SK-N-MC (cell line): ENCODE data around the gene MRTFA.

ENCODE experiments used
- DNase-seq: peaks from one replicate; pipeline ENCODE4 v3.0.0-alpha.2; 2011; ENCODE audit warnings: low read depth, low spot score
- H3K27ac ChIP-seq: fragments of 200-600 bp; sonication (generic); 2 replicates; pipeline ENCODE4 v1.5.1; 2016; ENCODE audit warnings: mixed run types
- H3K36me3 ChIP-seq: fragments of 200-600 bp; sonication (generic); 2 replicates; pipeline ENCODE4 v1.6.1; 2017; ENCODE audit warnings: antibody characterized with exemption, low read length, mixed read lengths; ENCODE audit not compliant: insufficient read depth
- H3K4me3 ChIP-seq: fragments of 200-600 bp; sonication (generic); 2 replicates; pipeline ENCODE4 v1.5.1; 2016
- H3K9ac ChIP-seq: fragments of 200-600 bp; sonication (generic); 2 replicates; pipeline ENCODE4 v1.8.0; 2017; ENCODE audit warnings: mixed run types, mixed read lengths; ENCODE audit not compliant: insufficient read length
- H3K9me3 ChIP-seq: fragments of 200-600 bp; sonication (generic); 2 replicates; pipeline ENCODE4 v1.6.1; 2017; ENCODE audit warnings: low read depth, mild to moderate bottlenecking, antibody characterized with exemption, low read length, moderate library complexity, mixed read lengths
- EZH2 ChIP-seq: fragments of 200-600 bp; sonication (generic); IDR thresholded peaks from one replicate; pipeline ENCODE4 v1.6.1; 2017; ENCODE audit warnings: antibody characterized with exemption
- FOXP2 ChIP-seq: optimal IDR thresholded peaks from 2 replicates; pipeline ENCODE3; 2011; ENCODE audit warnings: mild to moderate bottlenecking, moderate library complexity; ENCODE audit not compliant: insufficient read depth; ENCODE audit errors: extremely low read length, control extremely low read depth
- POLR2AphosphoS5 ChIP-seq: IDR thresholded peaks from 2 replicates; pipeline ENCODE4 v1.6.1; 2012; ENCODE audit warnings: mild to moderate bottlenecking, low read depth, low read length, borderline replicate concordance

The MRTFA gene

DNA sequence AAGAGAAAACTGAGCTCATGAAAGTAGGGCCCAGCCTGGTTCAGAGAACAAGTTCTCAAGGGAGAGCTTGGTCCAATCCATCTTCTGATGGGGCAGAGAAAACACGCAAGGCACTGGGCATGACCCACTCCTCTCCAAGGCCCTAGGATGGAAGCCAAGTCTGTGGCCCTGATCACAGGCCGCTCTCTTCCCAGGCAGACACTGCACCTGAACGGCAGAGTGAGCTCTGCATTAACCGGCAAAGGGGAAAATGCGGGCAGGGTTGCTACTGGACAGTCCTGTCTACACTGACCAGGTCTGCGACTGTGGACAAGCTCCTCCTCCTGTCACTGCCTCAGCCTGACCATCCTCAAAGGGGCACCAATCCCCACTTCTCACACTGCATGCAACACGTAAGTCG lies 216.8 kb downstream of the MRTFA start:
- Histone ChIP-seq H3K9me3 (no peaks in the 10 kb centered on the region), H3K36me3 (peaks cover 3% of the 10 kb centered on the region; the same call in 1 of the 2 replicates), H3K4me3 (no peak overlapping the region), H3K9ac (no peak overlapping the region), H3K27ac (no peak overlapping the region)
- no peak for DNase-seq
- TF ChIP-seq EZH2: no peak
- TF ChIP-seq FOXP2: no peak
- no peak for TF ChIP-seq POLR2AphosphoS5

DNA sequence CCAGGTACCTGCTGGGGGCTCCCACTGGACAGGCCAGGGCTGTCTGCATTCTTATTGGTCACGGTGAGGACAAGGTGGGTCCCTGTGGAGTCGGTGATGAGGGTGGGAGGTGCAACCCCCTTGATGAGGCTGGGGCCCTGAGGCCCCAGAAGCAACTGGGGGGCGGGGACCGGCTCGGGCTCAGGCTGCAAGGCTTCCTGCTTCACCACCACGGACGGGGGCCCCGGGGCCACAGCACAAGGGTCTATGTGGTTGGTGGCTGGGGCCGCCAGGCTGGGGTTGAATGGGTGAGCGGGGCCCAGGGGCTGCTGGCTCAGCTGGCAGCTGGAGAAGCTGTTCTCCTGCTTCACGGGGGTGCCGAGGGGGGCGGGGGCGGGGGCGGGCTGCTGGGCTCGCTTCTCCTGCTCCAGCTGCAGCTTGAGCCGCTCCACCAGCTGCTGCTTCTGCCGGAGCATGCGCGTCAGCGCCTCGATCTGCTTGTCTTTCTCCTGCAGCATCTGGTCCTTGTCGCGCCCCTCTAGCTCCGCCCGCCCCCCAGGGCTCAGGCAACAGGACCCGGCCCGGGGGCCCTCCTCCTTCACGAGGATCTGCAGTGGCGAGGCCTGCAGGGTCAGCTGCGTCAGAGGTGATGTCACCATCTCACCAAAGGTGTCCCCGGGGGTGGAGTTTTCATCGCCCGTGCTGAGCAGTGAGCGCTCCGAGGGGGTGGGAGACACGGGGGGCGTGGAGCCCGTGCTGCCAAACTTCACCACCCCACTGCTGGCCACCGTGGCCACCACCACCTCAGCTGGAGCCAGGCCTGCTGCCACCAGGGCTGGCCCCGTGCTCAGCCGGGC lies 217.9 kb downstream of the MRTFA start:
- peaks cover 3% of the 10 kb centered on the region; the same call in 1 of the 2 replicates for H3K36me3 ChIP-seq
- TF ChIP-seq POLR2AphosphoS5 (no peak), EZH2 (no peak), FOXP2 (no peak)
- H3K9ac ChIP-seq: no peak overlapping the region
- no peaks in the 10 kb centered on the region for H3K9me3 ChIP-seq
- no peak overlapping the region for H3K4me3 ChIP-seq
- H3K27ac ChIP-seq: no peak overlapping the region
- no peak for DNase-seq

GRCh38 chr22:40417881-40418280 lies 218.6 kb downstream of the MRTFA start:
- no peak for DNase-seq
- no peak overlapping the region for H3K27ac ChIP-seq
- TF ChIP-seq POLR2AphosphoS5 (no peak), EZH2 (no peak), FOXP2 (no peak)
- no peaks in the 10 kb centered on the region for H3K9me3 ChIP-seq
- H3K36me3 ChIP-seq: no peaks in the 10 kb centered on the region; the same call in 1 of the 2 replicates
- no peak overlapping the region for H3K9ac ChIP-seq
- H3K4me3 ChIP-seq: no peak overlapping the region

GRCh38 chr22:40417041-40417440 lies 219.5 kb downstream of the MRTFA start:
- DNase-seq: no peak
- Histone ChIP-seq H3K36me3 (peaks cover 4% of the 10 kb centered on the region; the same call in 1 of the 2 replicates), H3K4me3 (no peak overlapping the region), H3K9me3 (no peaks in the 10 kb centered on the region), H3K27ac (no peak overlapping the region), H3K9ac (no peak overlapping the region)
- TF ChIP-seq POLR2AphosphoS5 (no peak), EZH2 (no peak), FOXP2 (no peak)

- H3K36me3 ChIP-seq: peaks cover 6% of the 10 kb centered on the region; the same call in 1 of the 2 replicates
- H3K27ac ChIP-seq: no peak overlapping the region
- no peak for DNase-seq
These were observed 219.9 kb downstream of the MRTFA start for GRCh38 chr22:40416636-40417035.

DNA sequence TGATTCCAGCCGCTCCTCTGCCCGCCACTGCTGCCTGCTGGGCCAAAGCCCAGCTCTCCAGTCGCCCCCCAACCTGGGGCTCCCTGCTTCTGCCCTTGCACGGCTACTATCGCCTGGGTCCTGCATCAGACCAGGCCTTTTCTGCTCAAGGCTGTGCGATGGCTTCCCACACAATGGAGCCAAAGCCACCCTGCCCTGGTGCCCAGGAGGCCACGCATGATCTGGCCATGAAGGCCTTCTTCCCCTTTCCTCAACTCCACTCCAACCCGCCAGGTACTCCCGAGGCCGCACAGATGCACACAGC lies 220.3 kb downstream of the MRTFA start:
- TF ChIP-seq FOXP2: no peak
- TF ChIP-seq EZH2: no peak
- TF ChIP-seq POLR2AphosphoS5: no peak
- no peaks in the 10 kb centered on the region for H3K9me3 ChIP-seq
- no peak overlapping the region for H3K9ac ChIP-seq
- DNase-seq: no peak
- H3K27ac ChIP-seq: no peak overlapping the region
- H3K4me3 ChIP-seq: no peak overlapping the region
- peaks cover 11% of the 10 kb centered on the region; the same call in 1 of the 2 replicates for H3K36me3 ChIP-seq

More at GRCh38 chr22:40416636-40417035, 219.9 kb downstream of the MRTFA start:
- H3K9ac ChIP-seq: no peak overlapping the region
- TF ChIP-seq EZH2 (no peak), FOXP2 (no peak), POLR2AphosphoS5 (no peak)
- no peak overlapping the region for H3K4me3 ChIP-seq
- H3K9me3 ChIP-seq: no peaks in the 10 kb centered on the region

DNA sequence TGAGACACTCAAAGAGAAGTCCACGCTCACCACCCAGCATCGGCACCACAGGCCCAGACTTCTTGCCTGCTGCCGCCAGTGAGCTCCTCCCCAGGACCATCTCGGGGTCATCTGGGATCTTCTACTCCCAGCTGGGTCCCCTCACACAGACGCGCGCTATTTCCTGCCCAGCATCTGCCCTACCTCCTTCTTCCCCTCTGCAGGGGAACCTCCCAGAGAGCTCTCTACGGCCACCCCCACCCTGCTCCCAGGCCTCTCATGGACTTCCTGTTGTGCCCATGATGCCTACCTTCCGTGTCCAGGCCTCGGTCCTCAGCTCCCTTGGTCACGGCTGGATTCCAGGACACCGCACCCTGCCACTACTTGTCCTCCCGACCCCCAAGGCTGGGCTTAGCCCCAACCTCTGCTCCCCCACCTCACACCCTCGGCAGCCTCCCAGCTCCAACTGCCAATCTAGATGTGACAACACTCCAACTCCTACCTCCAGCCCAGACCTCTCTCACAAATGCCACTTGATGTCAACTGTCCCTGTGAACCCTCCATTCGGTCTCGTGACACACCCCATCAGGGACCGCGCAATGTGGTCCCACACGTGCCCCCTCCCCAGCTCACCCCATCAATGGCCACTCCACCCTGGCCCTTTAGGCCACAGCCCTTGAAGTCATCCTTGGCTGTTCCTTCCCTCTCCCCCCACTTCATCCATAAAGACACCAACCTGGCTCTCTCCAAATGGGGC lies 220.8 kb downstream of the MRTFA start:
- H3K27ac ChIP-seq: no peak overlapping the region
- H3K36me3 ChIP-seq: peaks cover 15% of the 10 kb centered on the region; the same call in 1 of the 2 replicates
- DNase-seq: no peak
- TF ChIP-seq FOXP2 (no peak), EZH2 (no peak), POLR2AphosphoS5 (no peak)
- H3K9me3 ChIP-seq: no peaks in the 10 kb centered on the region
- H3K9ac ChIP-seq: no peak overlapping the region
- H3K4me3 ChIP-seq: no peak overlapping the region

- H3K27ac ChIP-seq: no peak overlapping the region
- H3K9me3 ChIP-seq: no peaks in the 10 kb centered on the region
- peaks cover 22% of the 10 kb centered on the region; the same call in 1 of the 2 replicates for H3K36me3 ChIP-seq
- no peak overlapping the region for H3K4me3 ChIP-seq
- no peak for DNase-seq
- TF ChIP-seq FOXP2 (no peak), POLR2AphosphoS5 (no peak)
- no peak overlapping the region for H3K9ac ChIP-seq
These were observed 221.5 kb downstream of the MRTFA start for GRCh38 chr22:40414838-40415505.
